Right lung (tissue), 5 donors: Measurements from ENCODE around the gene CUEDC2. TPM values are rescaled to one million over a fixed set of nuclear protein-coding genes. Genes with fewer than 3 reads are reported as not detected.
A peak's percentile ranks its signal among the peaks of the same experiment; 100 is the strongest.

Source experiments
- DNase-seq, 2 donors: peaks; one replicate each; pipeline ENCODE4 v3.0.0-alpha.2; 2013
- polyA plus RNA-seq, 5 donors: library from polyadenylated mRNA; unstranded; fragments of 120-200 nt; gene quantifications; one replicate each; pipeline versions ENCODE4 v1.2.1 to v1.2.3, GENCODE V29; 2013; ENCODE audit warnings: inconsistent platforms in 1 of 5, low replicate concordance in 1 of 5; ENCODE audit not compliant: insufficient read length in 5 of 5, insufficient read depth in 1 of 5

Gene CUEDC2
- polyA plus RNA-seq, 5 donors = 58.7 to 90.0 (median 70.6) TPM

DNA sequence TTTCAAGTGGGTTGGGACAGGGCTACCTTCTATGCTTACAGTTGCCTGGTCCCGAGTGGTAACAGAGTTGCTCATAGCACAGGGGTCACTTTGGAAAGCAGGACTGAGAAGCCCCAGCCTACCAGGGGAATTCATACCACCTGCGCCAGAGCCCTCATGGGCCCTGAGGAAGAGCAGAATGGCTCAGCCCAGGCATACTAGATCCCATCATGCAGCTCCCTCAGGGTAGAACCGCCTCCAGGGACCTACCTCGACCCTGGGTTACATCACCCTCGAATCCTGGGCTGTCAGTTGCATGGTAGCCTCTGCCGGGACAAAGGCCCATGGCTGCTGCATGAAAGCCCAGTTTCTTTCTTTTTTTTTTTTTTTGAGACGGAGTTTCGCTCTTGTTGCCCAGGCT lies 2.9 kb downstream of the CUEDC2 start:
- DNase-seq = no peak

DNA sequence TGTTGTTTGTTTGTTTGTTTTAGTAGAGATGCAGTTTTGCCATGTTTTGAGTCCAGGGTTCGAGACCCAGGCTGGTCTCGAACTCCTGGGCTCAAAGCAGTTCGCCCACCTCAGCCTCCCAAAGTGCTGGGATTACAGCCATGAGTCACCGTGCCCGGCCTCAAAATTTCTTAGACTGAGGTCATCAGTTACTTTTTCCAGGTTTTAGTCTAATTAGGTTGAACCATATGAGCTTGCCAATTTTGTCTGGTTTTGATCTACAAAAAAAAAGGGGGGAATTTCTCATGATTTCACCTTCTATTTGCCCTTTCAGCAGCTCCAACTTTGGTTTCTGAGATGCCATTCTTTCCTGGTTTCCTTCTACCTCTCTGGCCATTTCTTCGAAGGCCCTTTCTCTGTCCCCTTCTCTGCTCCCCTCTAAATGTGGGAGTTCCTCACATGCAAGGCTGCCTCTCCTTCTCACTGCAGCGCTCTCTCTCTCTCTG lies 5.5 kb downstream of the CUEDC2 start:
- DNase-seq = no peak

DNA sequence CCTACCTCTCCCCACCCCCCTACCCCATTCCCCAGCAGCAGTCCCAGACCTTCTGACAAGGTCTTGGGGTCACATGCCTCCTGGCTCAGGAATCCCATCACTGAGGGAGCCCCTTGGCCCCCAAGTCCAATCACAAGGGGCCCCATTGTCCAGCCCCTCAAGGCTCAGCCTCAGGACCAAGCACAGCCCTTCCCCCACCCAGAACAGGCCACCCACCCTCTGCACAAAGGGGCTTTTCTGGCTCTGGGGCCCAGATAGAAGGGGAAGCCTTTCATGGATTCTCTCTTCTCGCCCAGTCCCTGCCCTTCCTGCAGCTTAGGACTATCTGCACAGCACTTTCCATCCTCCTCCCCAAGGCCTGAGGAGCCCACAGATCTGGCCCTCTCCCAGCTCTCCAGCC lies 6.9 kb downstream of the CUEDC2 start:
- DNase-seq = no peak

DNA sequence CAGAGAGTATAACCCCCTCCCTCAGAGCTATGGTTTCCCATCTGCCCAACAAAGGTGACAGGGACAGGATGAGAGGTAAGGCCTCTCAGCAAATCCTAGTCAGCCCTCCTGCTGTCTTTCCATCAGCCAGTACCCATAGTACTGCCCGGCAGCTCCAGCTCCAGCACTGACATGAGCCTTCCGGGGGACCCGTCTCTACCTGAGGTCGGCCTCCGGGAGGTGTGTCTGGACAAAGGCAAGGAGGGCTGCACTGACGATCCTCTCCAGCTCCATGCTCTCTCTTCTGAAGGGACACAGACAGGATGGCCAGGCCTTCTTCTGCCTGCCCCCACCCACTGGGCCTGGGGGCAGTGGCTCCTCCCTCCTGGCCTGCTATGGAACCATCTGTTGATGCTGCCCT lies 7.5 kb downstream of the CUEDC2 start:
- DNase-seq = no peak

DNA sequence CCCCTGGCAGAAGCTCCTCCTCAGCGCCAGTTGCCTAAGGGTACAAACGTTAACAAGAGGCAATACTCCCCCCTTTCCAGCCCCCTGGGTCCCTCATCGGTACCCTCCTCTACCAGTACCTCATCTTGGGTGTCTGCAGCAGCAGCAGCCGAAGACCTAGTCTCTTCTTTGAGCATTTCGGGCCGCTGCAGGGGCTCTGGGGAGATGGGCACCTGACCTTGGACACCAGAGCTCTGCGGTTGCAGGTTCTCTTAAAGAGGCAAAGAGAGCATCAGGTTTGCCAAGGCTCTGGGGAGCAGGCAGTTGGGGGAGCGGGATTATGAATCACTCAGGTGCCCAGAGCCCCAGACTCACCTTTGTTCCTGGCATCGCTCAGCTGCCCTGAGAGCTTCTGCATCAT lies 8.2 kb downstream of the CUEDC2 start:
- DNase-seq = no peak

DNA sequence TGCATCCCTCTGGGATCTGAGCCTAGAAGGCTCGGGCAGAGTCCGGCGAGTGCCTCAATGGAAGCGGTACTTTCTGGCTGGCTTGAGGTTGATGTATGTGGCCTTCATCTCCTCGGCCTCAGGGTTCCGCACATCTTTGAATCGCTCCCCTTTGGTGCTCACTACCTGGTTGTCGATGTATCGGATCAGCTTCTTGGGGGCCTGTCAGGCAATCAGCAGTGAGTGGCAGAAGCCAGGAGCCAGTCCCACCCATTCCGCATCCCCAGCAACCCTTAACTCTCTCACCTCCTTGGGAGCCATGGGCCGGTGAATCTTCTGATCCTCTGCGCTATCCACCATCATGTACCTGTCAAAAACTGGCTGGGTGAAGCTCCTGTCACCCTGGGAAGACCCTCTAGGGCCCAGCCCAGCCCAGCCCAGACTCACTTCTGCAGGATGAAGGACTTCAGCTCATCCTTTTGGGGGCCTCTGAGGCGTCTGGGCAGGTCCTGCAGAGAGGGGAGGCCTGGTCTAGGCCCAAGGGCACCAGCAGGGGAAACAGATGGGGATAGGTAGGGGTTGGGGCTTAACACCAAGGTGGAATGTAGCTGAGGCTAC lies 8.9 kb downstream of the CUEDC2 start:
- DNase-seq = no peak

DNA sequence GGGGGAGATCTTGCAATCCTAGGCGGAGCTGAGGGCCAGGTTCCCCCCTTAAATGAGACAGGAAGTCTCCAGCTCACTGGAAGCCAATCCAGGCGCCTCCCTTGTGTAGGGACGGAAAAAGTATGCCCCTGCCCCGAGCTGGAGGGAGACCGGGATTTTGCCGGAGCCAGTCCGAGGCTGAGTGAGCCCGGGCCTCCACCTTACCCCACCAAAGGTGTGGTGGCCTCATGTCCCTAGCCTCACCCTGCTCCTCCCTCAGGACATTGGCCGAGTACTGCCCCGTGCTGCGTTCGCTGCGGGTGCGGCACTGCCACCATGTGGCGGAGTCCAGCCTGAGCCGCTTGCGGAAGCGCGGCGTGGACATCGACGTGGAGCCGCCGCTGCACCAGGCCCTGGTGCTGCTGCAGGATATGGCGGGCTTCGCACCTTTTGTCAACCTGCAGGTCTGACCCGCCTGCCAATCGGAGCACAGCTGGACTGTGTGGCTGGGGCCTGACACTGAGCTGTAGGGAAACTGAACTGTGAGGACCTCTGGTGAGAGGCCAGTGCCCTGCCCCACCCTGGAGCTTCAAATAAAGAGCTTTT lies 9.7 kb downstream of the CUEDC2 start:
- DNase-seq = no peak

DNA sequence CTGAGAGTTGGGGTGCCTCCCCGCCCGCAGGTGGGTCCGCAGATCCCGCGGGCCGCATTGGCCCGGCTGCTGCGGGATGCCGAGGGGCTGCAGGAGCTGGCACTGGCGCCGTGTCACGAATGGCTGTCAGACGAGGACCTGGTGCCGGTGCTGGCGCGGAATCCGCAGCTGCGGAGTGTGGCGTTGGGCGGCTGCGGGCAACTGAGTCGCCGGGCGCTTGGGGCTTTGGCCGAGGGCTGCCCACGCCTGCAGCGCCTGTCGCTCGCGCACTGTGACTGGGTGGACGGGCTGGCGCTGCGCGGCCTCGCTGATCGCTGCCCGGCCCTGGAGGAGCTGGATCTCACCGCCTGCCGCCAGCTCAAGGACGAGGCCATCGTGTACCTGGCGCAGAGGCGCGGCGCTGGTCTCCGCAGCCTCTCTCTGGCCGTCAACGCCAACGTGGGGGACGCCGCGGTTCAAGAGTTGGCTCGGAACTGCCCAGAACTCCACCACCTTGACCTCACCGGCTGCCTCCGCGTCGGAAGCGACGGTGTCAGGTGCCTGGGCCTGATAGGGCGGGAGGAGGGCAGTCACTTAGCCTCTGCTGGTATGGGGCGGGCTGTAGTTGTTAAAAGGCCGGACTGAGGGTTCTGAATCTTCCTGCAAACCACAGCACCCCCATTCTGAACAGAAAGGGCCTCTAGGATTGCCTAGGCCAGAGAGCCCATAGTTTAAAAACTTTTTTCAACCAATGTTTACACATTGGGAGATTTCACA lies 10.4 kb downstream of the CUEDC2 start:
- no peak for DNase-seq

DNA sequence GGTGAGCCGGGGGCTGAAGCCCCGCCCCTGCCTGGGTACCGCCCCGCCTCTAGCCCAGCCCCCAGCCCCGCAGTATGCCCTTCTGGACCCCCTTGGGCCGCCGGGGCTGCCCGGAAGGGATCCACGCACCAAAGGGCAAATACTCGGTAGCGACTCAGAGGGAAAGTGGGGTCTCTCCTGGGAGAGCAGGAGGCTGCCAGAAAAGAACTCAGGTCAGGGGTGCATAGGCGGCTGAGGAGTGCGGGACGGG lies 10.9 kb downstream of the CUEDC2 start:
- no peak for DNase-seq

DNA sequence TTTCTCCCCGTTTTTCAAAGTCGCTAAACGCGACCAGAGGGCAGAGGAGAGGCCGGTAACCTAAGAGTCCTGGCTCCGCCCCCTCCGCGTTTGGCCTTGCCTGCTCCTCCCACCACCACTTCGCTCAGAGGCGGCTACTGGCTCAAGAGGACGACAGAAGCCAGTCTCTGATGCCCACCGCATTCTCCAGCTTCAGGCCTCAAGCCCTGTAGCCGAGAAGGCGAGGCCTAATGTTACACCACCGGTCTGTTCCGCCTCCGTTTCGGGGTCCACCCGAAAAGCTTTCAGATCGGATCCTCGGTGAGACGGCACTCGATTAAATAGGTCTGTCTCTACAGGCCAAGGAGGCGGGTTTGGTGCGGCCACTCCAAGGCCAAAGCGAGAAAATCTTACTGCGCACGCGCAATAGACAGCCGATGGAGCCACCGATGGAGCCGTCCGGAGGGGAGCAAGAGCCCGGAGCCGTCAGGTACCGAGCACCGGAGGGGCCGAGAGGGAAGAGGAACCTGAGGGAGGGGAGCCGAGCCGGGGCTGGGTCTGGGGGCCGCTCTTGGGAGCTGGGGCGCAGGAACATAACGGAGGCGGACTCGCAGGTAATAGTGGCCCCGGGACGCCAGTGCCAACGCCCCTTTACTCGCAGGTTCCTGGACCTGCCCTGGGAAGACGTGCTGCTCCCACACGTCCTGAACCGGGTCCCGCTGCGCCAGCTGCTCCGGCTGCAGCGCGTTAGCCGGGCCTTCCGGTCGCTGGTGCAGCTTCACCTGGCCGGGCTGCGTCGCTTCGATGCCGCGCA lies 11.5 kb downstream of the CUEDC2 start, which contains the start of gene FBXL15:
Gene FBXL15, plus strand, starts transcription at position 123 of the 793 bp plus-strand sequence. Its CDS starts 294 bp downstream, at position 417.
- peak; percentile 97 for DNase-seq

DNA sequence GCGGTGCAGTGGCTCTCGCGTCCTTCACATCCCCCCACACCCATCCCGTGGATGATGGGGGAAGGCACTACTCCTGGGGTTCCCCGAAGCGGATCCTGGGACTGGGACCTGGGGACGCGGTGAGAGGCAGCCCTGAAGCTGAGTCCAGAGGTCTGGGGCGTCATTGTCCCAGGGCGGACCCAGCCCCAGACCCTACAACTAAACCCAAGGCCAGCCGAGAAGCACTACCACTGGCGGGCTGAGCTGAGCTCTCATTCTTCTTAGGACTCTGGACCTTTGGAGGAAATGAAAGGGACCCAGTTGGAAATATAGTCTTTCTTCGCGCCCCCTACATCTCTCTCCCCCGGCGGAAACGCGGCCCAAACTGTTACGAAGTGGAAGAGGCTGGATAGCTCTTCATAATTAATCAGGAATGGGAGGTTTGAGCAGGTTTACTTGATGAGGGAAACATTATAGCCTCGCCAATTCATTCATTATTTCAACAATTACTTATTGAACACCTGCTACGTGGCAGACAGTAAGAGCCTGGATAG lies 12.1 kb downstream of the CUEDC2 start:
- no peak for DNase-seq

DNA sequence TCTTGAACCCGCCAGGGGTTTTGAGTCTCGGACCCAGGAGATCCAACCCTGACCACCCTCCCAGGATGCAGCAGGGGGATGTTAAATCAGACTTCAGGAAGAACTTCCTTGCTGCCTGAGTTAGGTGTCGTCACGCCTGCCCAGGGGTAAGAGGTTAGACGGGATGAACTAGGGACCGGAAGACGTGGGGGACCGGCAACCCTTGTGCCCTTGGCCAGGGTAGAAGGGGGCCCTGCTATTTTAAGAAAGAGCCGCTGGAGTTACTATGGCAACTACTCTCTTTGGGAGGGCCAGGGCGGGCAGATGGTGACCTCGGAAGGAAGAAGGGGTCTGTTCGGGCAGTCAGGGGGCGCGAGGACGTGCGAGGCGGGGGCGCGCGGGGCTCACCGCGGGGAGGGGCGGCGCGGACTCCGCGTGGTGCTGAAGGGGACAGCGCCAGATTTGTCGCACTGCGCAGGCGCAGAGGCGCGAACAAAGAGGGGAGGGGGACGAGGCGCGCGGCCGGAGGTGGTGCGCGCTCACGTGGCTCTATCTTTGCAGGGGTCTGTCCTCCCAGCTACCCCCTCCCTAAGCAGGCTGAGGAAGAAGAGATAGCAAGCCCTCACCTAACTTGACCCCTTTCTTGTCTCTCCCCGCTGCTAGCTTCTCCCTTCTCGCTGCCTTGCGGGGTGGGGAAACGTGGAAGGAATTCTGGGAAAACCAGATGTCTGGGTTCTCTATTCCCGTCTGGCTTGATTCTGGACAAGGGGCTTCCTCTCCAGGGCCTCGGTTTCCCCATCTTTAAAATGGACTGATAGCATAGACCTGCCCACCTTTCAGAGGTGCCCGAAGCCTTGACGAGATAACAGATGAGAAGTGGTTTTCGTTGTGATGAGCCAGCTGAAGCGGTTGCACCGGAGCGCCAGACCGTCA lies 12.8 kb downstream of the CUEDC2 start:
- DNase-seq = no peak

DNA sequence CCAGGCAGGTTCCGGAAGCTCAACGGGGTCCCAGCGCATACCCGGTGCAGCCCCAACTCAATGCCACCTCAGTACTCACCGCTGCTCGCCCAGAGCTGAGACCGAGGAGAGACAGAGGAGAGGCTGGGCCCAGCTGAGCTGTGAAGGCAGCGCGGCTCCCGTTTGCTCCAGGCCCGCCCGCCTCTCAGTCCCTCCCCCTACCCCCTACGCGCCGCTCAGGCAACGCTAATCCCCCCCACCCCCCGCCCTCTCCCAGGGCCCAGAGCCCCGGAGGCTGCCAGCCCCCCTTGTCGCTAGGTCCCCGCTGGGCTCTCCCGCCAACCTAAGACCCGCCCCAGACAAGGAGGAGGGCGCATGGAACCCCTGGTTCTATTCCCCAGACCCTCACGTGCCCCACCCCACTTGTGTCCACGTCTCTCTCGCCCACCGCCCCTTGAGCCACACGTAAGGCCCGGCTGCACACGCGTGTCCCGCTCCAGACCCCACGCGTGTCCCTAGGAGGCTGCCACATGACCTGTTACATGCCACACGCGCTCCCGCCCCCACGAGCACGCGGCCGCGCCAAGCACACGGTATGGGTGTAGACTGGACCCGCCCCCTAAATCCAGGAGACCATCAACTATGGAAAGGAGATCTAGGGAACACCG lies 13.6 kb downstream of the CUEDC2 start, which contains the start of gene PSD:
Gene PSD, minus strand, starts transcription at position 164 of the 647 bp plus-strand sequence. CDS start 1,747 bp downstream, outside the sequence.
- no peak for DNase-seq

DNA sequence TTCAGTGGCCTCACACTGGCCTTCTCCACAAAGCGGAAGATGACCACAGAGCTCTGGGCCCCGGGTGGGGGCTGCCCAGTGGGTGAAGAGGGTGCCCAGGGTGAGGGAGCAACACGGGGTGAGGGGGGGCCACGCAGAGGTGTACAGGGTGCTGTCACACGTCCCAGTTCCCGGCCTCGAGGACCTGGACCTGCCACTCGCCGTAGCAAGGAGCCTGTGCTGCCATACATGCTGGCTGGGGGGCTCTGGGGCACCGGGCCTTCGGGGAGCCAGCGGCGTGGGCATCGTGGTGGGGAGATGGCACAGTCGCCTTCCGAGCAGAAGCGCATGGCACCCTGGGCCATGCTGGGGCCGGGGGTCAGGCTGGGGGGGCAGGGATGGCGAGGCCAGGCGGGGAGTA lies 15.7 kb downstream of the CUEDC2 start:
- no peak for DNase-seq

DNA sequence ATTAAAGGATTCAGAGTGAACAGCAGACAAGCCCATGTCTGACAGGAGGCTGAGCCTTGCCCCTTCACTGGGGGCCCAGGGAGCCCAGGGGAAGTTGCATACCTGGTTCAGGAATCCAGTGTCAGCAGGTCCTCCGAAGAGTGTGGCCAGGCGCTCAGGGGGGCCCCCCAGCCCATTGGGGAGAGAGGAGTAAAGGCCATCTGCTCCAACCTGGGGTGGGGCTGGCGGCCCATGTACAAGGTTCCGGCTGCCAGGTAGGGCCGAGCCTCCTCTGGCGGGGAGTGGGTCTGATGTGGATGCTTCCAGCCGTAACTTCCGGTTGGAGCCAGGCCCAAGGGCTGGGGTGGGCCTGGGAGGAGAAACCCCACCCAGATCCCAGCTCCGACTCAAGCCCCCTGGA lies 16.1 kb downstream of the CUEDC2 start:
- DNase-seq = no peak

DNA sequence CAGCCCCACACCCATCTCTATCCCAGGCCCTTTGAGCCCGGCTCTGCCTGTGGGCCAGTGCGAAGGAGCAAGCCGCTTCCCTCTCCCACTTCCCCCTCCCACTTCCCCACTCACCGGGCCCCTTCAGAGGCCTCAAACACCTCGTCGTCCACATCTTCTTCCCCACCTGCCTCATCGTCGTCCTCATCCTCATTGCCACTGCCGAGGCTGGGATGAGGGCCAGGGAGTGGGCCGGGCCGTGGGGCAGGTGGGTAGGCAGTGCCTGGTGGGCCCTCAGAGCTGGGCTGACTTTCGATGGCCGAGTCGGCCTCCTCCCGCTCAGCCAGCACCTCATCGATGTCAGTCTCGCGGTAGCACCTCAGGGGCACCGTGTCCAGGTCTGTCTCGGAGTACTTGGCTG lies 17.6 kb downstream of the CUEDC2 start:
- DNase-seq = no peak

DNA sequence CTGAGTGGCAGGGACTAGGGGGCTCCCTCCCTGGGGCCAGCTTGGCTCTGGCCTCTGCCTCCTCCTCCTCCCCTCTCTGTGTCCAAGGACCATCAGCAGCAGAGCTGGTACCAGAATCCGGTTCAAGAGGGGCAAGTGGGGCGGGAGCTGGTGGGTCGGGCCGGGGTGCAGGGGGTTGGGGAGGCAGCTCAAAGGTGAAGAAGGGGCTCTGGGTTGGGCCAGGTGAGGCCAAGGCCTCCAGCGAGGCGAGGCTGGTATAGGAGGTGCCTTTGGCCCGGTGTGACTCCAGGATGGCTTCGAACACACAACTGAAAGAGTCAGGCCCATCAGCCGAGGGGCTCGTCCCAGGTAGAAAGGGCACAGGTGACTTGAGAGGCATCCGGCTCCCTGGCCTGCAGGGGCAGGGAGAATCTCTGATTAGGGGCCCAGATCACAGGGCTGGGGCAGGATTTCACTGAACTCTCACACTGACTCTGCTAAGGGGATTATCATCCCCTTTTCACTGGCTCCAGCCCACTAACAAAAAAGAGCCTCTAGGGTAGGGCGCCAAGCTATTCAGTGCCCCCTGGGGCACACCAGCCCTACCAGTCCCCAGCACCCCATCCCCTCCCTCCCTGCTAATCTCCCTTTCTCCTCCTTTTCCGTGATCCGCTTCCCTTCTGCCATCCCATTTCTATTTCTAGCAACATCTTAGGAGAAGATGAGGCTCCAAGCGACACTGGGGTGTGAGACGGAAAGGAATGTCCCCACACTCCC lies 18.4 kb downstream of the CUEDC2 start:
- DNase-seq = no peak

DNA sequence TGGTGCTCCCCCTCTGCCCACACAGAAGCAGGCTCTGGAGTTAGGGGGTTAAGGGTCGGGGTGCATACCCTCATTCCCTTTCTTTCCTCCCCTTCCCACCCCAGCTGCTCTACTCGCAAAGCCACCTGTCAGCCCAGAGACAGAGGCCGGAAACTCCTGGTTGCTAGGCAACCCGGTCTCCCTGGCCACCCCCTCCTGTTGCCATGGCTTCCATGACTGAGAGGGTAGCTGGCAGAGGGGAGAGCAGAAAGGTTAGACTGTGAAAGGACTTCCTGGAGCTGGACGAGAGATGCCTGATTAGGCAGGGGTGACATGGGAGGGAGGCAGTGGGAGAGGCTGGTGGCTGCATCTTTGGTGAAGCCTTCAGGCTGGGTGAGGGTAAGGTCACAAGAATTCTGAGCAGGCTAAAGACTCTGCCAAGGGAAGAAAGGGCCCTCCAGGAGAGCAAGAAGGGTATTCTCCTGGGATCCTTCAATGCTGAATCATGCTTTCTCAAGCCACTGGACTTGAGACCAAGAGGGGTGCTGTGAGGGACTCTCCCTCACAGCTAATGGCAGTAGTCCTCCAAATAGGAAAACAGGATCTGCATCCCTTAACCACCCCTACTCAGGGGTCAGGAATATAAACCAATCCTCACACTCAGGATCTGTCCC lies 19.2 kb downstream of the CUEDC2 start:
- no peak for DNase-seq

DNA sequence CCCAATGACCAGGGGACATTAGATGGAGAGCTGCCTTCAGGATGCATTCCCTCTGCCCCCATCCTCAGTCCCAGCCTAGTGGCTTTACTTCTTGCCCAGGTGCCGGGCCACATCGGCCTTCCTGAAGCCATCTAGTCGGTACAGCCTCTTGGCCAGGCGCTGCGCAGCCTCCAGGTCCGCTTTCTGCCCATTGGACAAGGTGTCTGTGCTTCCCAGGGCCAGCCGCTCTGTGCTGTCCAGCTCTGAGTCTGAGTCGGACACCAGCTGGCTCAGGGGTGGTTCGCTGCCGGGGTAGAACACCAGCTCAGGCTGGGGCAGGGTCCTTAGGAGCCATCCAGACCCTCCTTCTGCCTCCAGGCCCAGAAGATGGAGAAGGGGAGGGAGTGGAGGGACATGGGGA lies 20.1 kb downstream of the CUEDC2 start:
- DNase-seq = no peak
